Adrenal gland (tissue), 5 donors: ENCODE data around the gene SCO2.

ENCODE experiments used
- POLR2A ChIP-seq, 2 donors: fragments of 450-650 bp; IDR thresholded peaks; one replicate each; pipeline ENCODE4 v1.6.1; 2017; ENCODE audit warnings: antibody characterized with exemption in 2 of 2, mild to moderate bottlenecking in 2 of 2, moderate library complexity in 1 of 2
- TF ChIP-seq, protein P1 (sequence below), 6 experiments: fragments of 450-650 bp in 4 of 6; fragments of 200-600 bp in 2 of 6; sonication (generic) in 1 of 6; IDR thresholded peaks; 1 replicate in 5 of 6; 2 replicates in 1 of 6; pipeline versions ENCODE4 v1.5.1 to v1.8.0; 2016 to 2021; ENCODE audit warnings: antibody characterized with exemption in 6 of 6, mild to moderate bottlenecking in 2 of 6, moderate library complexity in 1 of 6
- donor health status: DM: no; HTN: no; CAD: no.

DNA sequence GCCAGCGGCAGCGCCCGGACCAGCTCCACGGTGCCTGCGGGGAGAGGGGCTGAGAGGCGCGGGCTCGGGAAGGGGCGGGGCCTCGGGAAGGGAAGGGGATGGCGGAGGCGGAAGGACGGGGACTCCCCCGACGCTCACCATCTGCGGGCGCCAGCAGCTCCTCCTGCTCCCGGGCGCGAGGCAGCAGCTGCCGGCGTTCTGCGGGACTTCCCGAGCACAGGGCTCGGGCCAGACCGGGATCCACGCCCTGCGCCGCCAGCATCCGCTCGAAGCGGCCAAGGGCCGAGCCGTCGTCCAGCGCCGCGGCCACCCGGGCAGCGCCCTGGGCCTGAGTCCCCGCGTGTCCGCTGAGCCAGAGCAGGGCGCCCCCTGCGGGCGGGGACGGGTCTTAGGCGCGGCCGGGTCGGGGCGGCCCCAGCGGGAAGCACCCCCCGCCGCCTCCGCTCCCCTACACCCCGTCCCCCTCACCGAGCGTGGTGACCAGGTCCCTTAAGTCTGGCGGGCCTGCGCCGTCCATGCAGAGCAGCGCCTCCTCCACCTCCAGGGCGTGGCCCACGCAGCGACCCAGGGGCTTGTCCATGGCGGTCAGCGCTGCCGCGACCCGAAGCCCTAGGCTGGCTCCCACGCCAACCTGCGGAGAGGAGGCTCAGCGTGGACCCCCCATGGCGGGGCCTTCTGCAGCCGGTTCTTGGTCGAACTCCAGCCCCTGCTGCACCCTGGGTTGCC is 873 bp upstream of the SCO2 start:
- TF ChIP-seq, protein P1, sequence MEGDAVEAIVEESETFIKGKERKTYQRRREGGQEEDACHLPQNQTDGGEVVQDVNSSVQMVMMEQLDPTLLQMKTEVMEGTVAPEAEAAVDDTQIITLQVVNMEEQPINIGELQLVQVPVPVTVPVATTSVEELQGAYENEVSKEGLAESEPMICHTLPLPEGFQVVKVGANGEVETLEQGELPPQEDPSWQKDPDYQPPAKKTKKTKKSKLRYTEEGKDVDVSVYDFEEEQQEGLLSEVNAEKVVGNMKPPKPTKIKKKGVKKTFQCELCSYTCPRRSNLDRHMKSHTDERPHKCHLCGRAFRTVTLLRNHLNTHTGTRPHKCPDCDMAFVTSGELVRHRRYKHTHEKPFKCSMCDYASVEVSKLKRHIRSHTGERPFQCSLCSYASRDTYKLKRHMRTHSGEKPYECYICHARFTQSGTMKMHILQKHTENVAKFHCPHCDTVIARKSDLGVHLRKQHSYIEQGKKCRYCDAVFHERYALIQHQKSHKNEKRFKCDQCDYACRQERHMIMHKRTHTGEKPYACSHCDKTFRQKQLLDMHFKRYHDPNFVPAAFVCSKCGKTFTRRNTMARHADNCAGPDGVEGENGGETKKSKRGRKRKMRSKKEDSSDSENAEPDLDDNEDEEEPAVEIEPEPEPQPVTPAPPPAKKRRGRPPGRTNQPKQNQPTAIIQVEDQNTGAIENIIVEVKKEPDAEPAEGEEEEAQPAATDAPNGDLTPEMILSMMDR (IDR thresholded peaks at IDR 0.05): peak in 5 of 6 experiments; percentile 35 to 66 (median 47)
- peak; percentile 4 to 27 for TF ChIP-seq POLR2A (IDR thresholded peaks at IDR 0.05)
